LNCaP clone FGC (cell line): ENCODE measurements around the gene SRA1.

Experiments
- DNase-seq: peaks from one replicate; pipeline ENCODE4 v3.0.0-alpha.2; 2011; ENCODE audit warnings: low read depth
- H3K4me3 ChIP-seq: 2 replicates; pipeline ENCODE4 v1.5.1; 2011; ENCODE audit warnings: mild to moderate bottlenecking, low read depth, low read length, control low read depth
- TF ChIP-seq, protein P1 (sequence below): IDR thresholded peaks from 2 replicates; pipeline ENCODE4 v1.5.1; 2012; ENCODE audit warnings: mild to moderate bottlenecking; ENCODE audit not compliant: control insufficient read depth, insufficient read depth; ENCODE audit errors: extremely low read depth

The SRA1 gene

GRCh38 chr5:140571105-140571504, 13.8 kb upstream of the SRA1 start:
- H3K4me3 ChIP-seq: no peak overlapping the region
- TF ChIP-seq, protein P1, sequence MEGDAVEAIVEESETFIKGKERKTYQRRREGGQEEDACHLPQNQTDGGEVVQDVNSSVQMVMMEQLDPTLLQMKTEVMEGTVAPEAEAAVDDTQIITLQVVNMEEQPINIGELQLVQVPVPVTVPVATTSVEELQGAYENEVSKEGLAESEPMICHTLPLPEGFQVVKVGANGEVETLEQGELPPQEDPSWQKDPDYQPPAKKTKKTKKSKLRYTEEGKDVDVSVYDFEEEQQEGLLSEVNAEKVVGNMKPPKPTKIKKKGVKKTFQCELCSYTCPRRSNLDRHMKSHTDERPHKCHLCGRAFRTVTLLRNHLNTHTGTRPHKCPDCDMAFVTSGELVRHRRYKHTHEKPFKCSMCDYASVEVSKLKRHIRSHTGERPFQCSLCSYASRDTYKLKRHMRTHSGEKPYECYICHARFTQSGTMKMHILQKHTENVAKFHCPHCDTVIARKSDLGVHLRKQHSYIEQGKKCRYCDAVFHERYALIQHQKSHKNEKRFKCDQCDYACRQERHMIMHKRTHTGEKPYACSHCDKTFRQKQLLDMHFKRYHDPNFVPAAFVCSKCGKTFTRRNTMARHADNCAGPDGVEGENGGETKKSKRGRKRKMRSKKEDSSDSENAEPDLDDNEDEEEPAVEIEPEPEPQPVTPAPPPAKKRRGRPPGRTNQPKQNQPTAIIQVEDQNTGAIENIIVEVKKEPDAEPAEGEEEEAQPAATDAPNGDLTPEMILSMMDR: no peak
- DNase-seq: no peak

GRCh38 chr5:140570488-140570887, 13.2 kb upstream of the SRA1 start:
- DNase-seq: no peak
- H3K4me3 ChIP-seq: no peak overlapping the region
- TF ChIP-seq, protein P1: no peak

GRCh38 chr5:140570058-140570457, 12.8 kb upstream of the SRA1 start:
- TF ChIP-seq, protein P1: no peak
- no peak overlapping the region for H3K4me3 ChIP-seq
- DNase-seq: no peak

DNA sequence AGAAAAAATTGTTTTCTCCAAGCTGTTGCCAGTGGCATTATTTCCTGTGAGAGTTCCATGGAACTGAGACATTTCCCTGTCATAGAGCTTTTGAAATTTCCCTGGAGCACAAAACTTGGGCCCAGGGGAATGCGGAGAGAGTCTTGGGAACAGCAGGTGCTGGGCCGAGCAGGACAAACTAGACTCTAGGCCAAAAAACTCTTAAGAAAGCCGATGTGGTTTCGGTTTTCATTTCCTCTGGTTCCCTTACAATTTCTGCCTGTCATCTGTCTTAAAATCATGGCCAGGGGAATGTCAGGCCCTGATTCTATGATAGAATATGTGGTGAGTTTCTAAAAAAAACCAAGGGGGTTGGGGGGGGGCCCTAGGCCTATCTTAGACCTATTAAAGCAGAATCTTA, 11.9 kb upstream of the SRA1 start:
- H3K4me3 ChIP-seq: no peak overlapping the region
- TF ChIP-seq, protein P1: no peak
- DNase-seq: no peak

GRCh38 chr5:140568443-140569063, 11.3 kb upstream of the SRA1 start:
- no peak overlapping the region for H3K4me3 ChIP-seq
- TF ChIP-seq, protein P1: no peak
- DNase-seq: no peak

GRCh38 chr5:140567871-140568270, 10.6 kb upstream of the SRA1 start:
- no peak for DNase-seq
- TF ChIP-seq, protein P1: no peak
- H3K4me3 ChIP-seq: no peak overlapping the region

DNA sequence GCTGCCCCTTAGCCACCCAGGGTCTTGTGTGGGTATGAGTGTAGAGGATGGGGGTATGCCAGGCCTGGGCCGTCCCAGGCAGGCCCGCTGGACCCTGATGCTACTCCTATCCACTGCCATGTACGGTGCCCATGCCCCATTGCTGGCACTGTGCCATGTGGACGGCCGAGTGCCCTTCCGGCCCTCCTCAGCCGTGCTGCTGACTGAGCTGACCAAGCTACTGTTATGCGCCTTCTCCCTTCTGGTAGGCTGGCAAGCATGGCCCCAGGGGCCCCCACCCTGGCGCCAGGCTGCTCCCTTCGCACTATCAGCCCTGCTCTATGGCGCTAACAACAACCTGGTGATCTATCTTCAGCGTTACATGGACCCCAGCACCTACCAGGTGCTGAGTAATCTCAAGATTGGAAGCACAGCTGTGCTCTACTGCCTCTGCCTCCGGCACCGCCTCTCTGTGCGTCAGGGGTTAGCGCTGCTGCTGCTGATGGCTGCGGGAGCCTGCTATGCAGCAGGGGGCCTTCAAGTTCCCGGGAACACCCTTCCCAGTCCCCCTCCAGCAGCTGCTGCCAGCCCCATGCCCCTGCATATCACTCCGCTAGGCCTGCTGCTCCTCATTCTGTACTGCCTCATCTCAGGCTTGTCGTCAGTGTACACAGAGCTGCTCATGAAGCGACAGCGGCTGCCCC, 10.0 kb upstream of the SRA1 start:
- H3K4me3 ChIP-seq: no peak overlapping the region
- no peak for DNase-seq
- TF ChIP-seq, protein P1: no peak
